ENCODE data around the gene SZT2.
"Not testable (repeated sequence)": the region's sequence is repeated elsewhere in the genome, so short reads cannot be mapped to it uniquely, and the experiment has no call there.

The SZT2 gene

DNA sequence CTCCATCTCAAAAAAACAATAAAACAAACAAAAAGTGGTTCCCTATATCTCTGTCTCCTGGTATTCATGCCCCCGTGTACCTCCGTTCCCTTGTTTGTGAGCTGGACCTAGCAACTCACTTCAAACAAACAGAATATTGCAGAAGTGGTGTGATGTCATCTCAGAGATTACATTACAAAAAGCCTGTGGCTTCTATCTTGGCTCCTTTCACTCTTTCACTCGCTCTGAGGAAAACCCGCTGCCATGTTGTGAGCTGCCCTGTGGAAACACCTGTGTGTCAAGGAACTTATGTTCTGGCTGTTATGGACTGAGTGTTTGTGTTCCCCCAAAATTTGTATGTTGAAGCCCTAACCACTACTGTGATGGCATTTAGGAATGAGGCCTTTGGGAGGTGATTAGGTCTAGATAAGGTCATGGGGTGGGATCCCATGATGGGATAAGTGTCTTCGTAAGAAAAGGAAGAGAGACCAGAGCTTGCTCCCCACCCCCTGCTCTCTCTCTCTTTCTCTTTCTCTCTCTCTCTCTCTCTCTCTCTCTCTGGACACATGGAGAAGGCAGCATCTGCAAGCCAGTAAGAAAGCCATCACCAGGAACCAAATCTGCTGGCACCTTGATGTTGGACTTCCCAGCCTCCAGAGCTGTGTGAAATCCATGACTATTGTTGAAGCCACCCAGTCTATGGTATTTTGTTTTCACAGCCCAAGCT, 71.4 kb downstream of the SZT2 start:
- DNase-seq, result no peak

- DNase-seq, result peak; percentile 94 to 95
Observed at GRCh38 chr1:43463479-43463878, 73.8 kb downstream of the SZT2 start.

DNA sequence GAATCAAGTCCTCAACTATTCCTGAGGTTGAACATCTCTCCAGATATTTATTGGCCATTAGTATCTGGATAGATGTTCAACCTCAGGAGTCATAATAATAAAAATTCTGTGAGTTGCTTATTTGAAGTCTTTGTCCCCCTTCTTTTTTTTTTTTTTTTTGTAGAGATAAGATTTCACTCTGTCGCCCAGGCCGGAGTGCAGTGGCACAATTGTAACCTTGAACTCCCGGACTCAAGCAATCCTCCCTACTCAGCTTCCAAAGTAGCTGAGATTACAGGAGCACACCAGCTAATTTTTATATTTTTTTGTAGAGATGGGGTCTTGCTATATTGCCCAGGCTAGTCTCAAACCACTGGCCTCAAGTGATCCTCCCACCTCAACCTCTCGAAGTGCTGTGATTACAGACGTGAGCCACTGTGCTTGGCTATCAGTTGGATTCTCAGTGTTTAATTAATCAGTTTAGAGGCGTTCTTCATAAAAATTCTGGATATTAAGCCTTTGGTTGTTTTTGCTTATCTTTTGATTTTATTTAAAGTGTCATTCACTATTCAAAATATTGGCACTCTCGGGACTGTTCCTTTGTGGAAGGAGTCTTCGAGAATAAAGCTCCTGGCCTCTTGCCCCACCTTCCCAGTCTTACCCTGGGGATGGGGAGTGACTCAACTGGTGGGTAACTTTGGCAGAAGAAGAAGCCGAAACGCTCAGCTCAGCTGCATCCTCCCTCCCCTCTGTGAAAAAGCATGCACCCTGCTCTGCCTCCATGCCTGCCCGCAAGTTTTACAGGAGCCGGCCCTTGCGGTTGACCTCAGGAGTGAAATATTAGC, 75.2 kb downstream of the SZT2 start:
- DNase-seq, result no peak

- DNase-seq, result no peak
Observed at GRCh38 chr1:43465505-43466067, 75.9 kb downstream of the SZT2 start.

- no peak for DNase-seq
Observed at GRCh38 chr1:43466403-43466802, 76.7 kb downstream of the SZT2 start.

DNA sequence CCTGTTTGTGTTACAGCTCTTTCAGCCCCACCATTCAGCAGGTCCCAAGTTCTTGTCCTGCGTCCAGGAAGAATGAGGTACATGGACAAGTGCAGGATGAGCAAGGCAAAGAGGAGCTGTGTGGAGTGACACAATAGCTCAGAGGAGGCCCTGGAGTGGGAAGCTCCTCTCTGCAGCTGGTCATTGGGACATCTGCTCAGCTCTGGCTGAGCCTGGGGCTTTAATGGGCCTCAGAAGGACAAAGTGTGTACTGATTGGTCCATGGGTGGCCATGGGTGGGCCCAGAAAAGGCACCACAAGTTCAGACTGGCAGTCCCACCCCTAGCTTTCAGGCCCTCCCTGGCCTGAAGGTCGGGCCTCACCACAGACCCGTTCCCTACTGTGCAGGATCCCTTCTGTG, 78.7 kb downstream of the SZT2 start:
- DNase-seq, result no peak

DNA sequence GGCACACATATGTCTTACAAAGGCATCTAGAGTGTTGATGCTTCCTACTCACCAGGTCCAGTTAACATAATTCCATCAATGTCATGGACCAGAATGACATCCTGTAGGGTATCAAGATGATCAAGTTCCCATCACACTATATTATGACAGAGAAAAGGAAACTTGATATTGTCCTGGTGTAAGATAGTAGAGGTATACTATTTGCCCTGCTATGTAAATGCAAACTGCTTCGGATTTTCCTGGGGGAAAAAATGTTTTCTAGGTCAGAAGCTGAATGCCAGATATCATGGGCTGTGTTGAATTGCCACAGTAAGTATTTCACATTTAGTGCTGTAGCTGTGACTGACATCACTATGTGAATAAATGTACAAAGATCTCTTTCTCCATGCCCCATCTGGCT, 80.2 kb downstream of the SZT2 start:
- no peak for DNase-seq

GRCh38 chr1:43472087-43472462, 82.4 kb downstream of the SZT2 start:
- DNase-seq, result no peak

- not testable (repeated sequence) for DNase-seq
Observed at GRCh38 chr1:43472463-43473151, 82.9 kb downstream of the SZT2 start.

- no peak for DNase-seq
Observed at GRCh38 chr1:43473463-43473862, 83.8 kb downstream of the SZT2 start.

- DNase-seq, result not testable (repeated sequence)
Observed at GRCh38 chr1:43475611-43476401, 86.1 kb downstream of the SZT2 start.

GRCh38 chr1:43477716-43478115, 88.0 kb downstream of the SZT2 start:
- no peak for DNase-seq

GRCh38 chr1:43479414-43479813, 89.7 kb downstream of the SZT2 start:
- no peak for DNase-seq

DNA sequence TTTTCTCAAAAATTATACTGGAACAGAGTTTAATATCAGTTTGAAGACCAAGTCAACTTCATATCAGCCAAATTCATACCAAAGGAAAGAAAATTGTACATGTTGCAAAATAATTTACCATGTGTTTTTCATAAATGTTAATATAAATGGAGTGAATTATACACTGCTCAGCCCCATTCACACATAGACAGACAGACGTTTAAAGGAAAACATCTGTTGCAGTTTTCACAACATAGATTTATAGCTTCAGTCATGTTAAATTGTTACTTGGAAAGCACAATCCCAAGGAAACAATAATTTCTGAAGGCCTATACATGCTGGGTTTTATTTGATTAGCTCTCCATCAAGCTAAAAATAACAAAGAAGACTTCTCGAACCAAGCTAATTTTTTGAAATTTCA, 91.8 kb downstream of the SZT2 start:
- DNase-seq, result no peak

DNA sequence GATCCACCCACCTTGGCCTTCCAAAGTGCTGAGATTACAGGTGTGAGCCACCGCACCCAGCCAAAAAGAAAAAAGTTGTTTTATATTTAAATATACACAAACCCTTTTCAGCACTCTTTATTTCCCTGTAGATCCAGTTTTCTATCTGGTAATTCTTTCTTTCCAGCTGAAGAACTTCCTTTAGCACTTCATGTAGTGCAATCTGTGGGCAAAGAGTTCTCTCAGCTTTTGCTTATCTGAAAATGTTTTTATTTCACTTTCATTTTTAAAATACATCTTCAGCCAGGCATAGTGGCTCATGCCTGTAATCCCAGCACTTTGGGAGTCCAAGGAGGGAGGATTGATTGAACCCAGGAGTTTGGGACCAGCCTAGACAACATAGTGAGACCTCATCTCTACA, 92.5 kb downstream of the SZT2 start:
- no peak for DNase-seq

- no peak for DNase-seq
Observed at GRCh38 chr1:43484367-43484766, 94.7 kb downstream of the SZT2 start.

GRCh38 chr1:43488165-43488564, 98.5 kb downstream of the SZT2 start:
- no peak for DNase-seq

DNA sequence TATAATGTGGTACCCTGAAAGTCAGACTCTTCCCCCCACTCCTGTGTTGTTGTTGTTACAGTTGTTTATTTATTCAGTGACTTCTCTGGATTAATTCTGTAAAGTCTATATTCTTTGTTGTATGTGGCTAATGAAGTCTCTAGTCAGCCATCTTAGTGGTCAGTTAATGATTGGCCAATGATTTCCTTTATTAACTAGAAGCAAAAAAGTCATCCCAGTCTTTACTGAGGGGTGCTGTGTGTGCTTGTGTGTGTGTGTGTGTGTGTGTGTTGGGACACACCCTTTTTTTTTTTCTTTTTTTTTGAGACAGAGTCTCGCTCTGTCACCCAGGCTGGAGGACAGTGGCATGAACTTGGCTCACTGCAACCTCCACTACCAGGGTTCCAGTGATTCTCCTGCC, 101.4 kb downstream of the SZT2 start:
- no peak for DNase-seq

DNA sequence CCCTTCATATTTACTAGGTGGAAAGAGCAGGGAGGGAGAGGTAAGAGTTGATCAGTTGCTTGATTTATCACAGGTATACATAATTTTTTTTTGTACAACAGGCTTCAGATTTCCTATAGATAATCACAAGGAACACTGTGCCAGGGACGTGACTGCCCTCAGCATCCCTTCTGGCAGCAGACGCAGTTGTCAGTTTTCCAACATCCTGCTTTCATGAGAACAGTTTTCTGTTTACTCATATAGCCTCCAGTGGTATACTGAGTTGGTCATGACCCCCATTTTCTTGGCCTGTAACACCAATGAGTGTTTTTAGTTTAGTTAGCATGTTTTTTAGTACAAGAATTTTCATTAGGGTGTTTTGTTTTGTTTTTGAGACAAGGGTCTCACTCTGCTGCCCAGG, 103.1 kb downstream of the SZT2 start:
- no peak for DNase-seq

DNA sequence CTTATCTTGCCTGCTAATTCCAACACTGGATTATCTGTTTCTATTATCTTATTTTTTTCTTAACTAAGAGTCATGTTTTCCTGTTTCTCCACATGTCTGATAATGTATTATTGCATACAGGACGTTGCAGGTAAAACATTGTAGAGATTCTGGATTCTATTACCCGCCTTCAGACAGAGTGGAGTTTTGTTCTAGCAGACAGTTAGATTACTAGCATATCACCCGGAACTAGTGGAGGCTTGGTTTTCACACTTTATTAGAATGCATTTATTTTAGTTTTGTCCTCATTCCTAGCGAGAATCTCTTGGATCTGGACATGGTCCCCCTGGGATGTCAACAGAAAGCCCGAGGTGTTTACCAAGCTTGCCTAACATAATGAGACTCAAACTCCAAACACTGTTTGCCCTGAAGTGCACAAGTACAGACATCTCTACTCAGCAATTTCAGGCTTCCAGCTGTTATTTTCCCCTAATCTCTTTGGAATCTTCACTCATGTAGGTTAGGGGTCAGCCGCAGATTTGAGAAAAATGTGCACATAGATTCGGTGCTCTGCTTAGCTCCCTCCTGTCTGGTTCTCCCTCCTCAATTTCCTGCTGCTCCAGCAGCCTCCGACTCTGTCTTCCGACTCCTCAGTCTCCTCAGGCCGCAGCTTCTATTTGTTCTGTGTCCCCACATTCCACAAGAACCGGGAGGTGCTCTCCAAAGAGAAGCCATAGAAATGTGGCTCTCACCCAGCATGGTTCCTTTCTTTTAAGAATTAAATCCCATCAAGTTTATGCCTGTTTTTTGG, 104.2 kb downstream of the SZT2 start:
- no peak for DNase-seq

GRCh38 chr1:43495204-43495603, 105.5 kb downstream of the SZT2 start:
- DNase-seq, result no peak

GRCh38 chr1:43499898-43500297, 110.2 kb downstream of the SZT2 start:
- DNase-seq, result no peak
